Mesenchymal stem cell (in vitro differentiated cells and primary cell): ENCODE data around the gene FURIN.

Source experiments
- DNase-seq: peaks from one replicate; pipeline ENCODE4 v3.0.0-alpha.2; 2013
- H2AFZ ChIP-seq: one replicate; pipeline ENCODE4 v1.6.1; 2013; ENCODE audit warnings: low read depth, mild to moderate bottlenecking, control low read depth, inconsistent platforms, low read length, moderate library complexity
- H2AK5ac ChIP-seq: 2 replicates; pipeline ENCODE4 v1.6.1; 2013; ENCODE audit warnings: low read length, moderate library complexity, mild to moderate bottlenecking, inconsistent platforms; ENCODE audit not compliant: severe bottlenecking
- H2BK120ac ChIP-seq: one replicate; pipeline ENCODE4 v1.6.1; 2013; ENCODE audit warnings: low read depth, mild to moderate bottlenecking, inconsistent platforms, low read length, moderate library complexity
- H2BK12ac ChIP-seq, 2 experiments: one replicate each; pipeline ENCODE4 v1.6.1; 2013; ENCODE audit warnings: inconsistent platforms in 2 of 2, low read length in 2 of 2, mild to moderate bottlenecking in 2 of 2, moderate library complexity in 2 of 2, control low read depth in 1 of 2
- H2BK15ac ChIP-seq: one replicate; pipeline ENCODE4 v1.6.1; 2013; ENCODE audit warnings: mild to moderate bottlenecking, low read depth, inconsistent platforms; ENCODE audit not compliant: poor library complexity, severe bottlenecking
- H2BK5ac ChIP-seq: 2 replicates; pipeline ENCODE4 v1.6.1; 2013; ENCODE audit warnings: low read depth, mild to moderate bottlenecking, low read length, control low read depth, inconsistent platforms; ENCODE audit not compliant: poor library complexity, severe bottlenecking
- H3K14ac ChIP-seq, 2 experiments: one replicate each; pipeline ENCODE4 v1.6.1; 2013; ENCODE audit warnings: inconsistent platforms in 2 of 2, low read length in 2 of 2, control low read depth in 1 of 2, mild to moderate bottlenecking in 1 of 2, moderate library complexity in 1 of 2
- H3K18ac ChIP-seq, 2 experiments: one replicate each; pipeline ENCODE4 v1.6.1; 2013; ENCODE audit warnings: inconsistent platforms in 2 of 2, low read length in 2 of 2, control low read depth in 1 of 2, low read depth in 1 of 2, mild to moderate bottlenecking in 1 of 2
- H3K23ac ChIP-seq, 2 experiments: one replicate each; pipeline ENCODE4 v1.6.1; 2013; ENCODE audit warnings: inconsistent platforms in 2 of 2, low read length in 2 of 2, mild to moderate bottlenecking in 2 of 2, moderate library complexity in 2 of 2, control low read depth in 1 of 2
- H3K27ac ChIP-seq: 2 replicates; pipeline ENCODE4 v1.5.1; 2013; ENCODE audit warnings: mild to moderate bottlenecking, moderate library complexity, low read length, control low read depth, inconsistent platforms; ENCODE audit not compliant: poor library complexity, severe bottlenecking
- H3K27me3 ChIP-seq, 2 experiments: 2 replicates each; pipeline versions ENCODE4 v1.6.1 to v1.7.0; 2013; ENCODE audit warnings: low read length in 2 of 2, mild to moderate bottlenecking in 2 of 2, moderate library complexity in 2 of 2, control low read depth in 1 of 2, inconsistent platforms in 1 of 2; ENCODE audit not compliant: control insufficient read depth in 1 of 2, insufficient read depth in 1 of 2
- H3K36me3 ChIP-seq, 2 experiments: 2 replicates each; pipeline versions ENCODE4 v1.6.1 to v1.7.0; 2013; ENCODE audit warnings: low read length in 2 of 2, control low read depth in 1 of 2, inconsistent platforms in 1 of 2, low read depth in 1 of 2, mild to moderate bottlenecking in 1 of 2; ENCODE audit not compliant: insufficient read depth in 2 of 2, control insufficient read depth in 1 of 2
- H3K4ac ChIP-seq, 2 experiments: one replicate each; pipeline ENCODE4 v1.6.1; 2013; ENCODE audit warnings: inconsistent platforms in 2 of 2, low read length in 2 of 2, mild to moderate bottlenecking in 2 of 2, moderate library complexity in 2 of 2, control low read depth in 1 of 2, low read depth in 1 of 2
- H3K4me1 ChIP-seq: 2 replicates; pipeline ENCODE4 v1.6.1; 2013; ENCODE audit warnings: low read depth, low read length, control low read depth; ENCODE audit not compliant: control insufficient read depth, insufficient read depth
- H3K4me2 ChIP-seq: 2 replicates; pipeline ENCODE4 v1.6.1; 2013; ENCODE audit warnings: low read length, mild to moderate bottlenecking, inconsistent platforms; ENCODE audit not compliant: poor library complexity, severe bottlenecking
- H3K4me3 ChIP-seq, 2 experiments: 2 replicates each; pipeline versions ENCODE4 v1.5.1 to v1.7.0; 2013; ENCODE audit warnings: low read length in 2 of 2, mild to moderate bottlenecking in 2 of 2, control low read depth in 1 of 2, low read depth in 1 of 2; ENCODE audit not compliant: insufficient read depth in 1 of 2
- H3K79me1 ChIP-seq: replicated peaks from 2 replicates; pipeline ENCODE4 v1.6.1; 2013; ENCODE audit warnings: mild to moderate bottlenecking, control low read depth, low read length, inconsistent platforms; ENCODE audit not compliant: poor library complexity, severe bottlenecking
- H3K9ac ChIP-seq: 2 replicates; pipeline ENCODE4 v1.7.0; 2013; ENCODE audit warnings: mild to moderate bottlenecking, low read length, moderate library complexity
- H3K9me3 ChIP-seq: 2 replicates; pipeline ENCODE4 v1.7.0; 2013; ENCODE audit warnings: mild to moderate bottlenecking, low read length; ENCODE audit not compliant: control insufficient read depth
- H4K8ac ChIP-seq: one replicate; pipeline ENCODE4 v1.6.1; 2013; ENCODE audit warnings: inconsistent platforms, mild to moderate bottlenecking, low read length, moderate library complexity
- H4K91ac ChIP-seq: one replicate; pipeline ENCODE4 v1.6.1; 2013; ENCODE audit warnings: mild to moderate bottlenecking, low read length, inconsistent platforms
- WGBS: methylation state at CpG from one replicate; pipeline ENCODE4 v1.1.7; 2013; ENCODE audit warnings: mixed read lengths; 5-methylcytosine and 5-hydroxymethylcytosine counted together

The FURIN gene

DNA sequence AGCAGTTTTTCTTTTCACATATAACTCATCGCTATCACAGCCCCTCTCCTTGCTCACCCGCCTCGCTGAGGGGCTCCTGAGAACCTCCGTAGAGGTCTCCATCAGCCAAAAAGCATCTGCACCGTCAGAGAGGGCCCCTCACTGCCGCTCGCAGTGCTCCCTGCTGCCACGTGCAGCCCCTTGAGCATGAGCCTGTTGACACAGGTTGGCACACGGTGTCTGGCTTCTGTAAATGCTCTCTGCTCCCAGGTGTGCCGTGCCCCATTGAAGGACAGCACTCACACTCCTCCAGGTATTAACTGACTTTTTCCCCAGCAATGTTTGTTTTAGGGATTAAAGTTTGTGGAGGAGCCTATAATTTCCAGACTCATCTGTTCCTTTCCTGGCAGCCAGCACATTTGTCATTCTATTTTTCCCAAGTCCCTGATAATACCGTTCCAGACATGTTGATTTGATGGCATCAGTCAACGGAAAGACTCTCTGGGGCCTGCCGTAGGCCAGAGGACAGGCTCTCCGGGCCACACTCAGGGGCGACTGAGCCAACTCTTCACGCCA lies 2.1 kb upstream of the FURIN start:
- Histone ChIP-seq H3K79me1 (no peaks in the 10 kb centered on the region), H4K91ac (no peak overlapping the region), H3K36me3 (no peaks in the 10 kb centered on the region), H3K4me2 (no peak overlapping the region), H3K4me1 (peaks cover 20% of the 10 kb centered on the region), H2BK15ac (no peak overlapping the region), H2AFZ (no peak overlapping the region), H3K4me3 (no peak overlapping the region), H3K27me3 (no peaks in the 10 kb centered on the region), H4K8ac (no peak overlapping the region), H2AK5ac (no peak overlapping the region), H3K14ac (peak overlapping the region in 1 of 2 experiments; percentile 61), H3K23ac (no peak overlapping the region), H3K18ac (no peak overlapping the region), H2BK12ac (no peak overlapping the region), H3K9me3 (no peaks in the 10 kb centered on the region), H3K4ac (no peak overlapping the region), H3K9ac (no peak overlapping the region), H3K27ac (no peak overlapping the region), H2BK5ac (no peak overlapping the region), H2BK120ac (no peak overlapping the region)
- 87% methylated on average over 16 of the region's 16 CpGs for whole genome bisulfite sequencing
- DNase-seq: no peak

DNA sequence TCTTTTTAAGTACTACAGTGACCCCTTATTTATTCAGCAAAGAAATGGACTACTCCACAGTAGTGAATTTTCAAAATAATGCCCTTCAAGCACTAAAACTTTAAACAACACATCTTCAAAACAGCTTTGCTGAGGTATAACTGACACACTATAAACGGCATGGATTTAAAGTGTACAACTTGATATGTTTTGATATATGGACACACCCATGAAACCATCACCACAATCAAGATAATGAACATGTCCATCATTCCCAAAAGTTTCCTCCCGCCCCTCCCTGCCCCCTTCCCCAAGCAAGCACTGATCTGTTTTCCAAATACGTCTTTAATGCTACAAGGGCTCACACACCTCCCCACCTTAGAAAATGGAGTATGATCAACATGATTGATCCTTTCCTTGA lies 1.6 kb upstream of the FURIN start:
- Histone ChIP-seq H3K23ac (no peak overlapping the region), H3K27ac (no peak overlapping the region), H3K4me1 (peaks cover 20% of the 10 kb centered on the region), H3K27me3 (no peaks in the 10 kb centered on the region), H2AFZ (no peak overlapping the region), H2AK5ac (no peak overlapping the region), H4K8ac (no peak overlapping the region), H2BK5ac (no peak overlapping the region), H3K4me2 (no peak overlapping the region), H4K91ac (no peak overlapping the region), H2BK12ac (no peak overlapping the region), H3K18ac (no peak overlapping the region), H3K79me1 (no peaks in the 10 kb centered on the region), H2BK120ac (no peak overlapping the region), H2BK15ac (no peak overlapping the region), H3K4me3 (no peak overlapping the region), H3K4ac (no peak overlapping the region), H3K14ac (no peak overlapping the region), H3K9me3 (no peaks in the 10 kb centered on the region), H3K36me3 (no peaks in the 10 kb centered on the region), H3K9ac (no peak overlapping the region)
- DNase-seq: no peak
- 96% methylated on average over 3 of the region's 3 CpGs for WGBS

GRCh38 chr15:90869140-90869541 lies 753 bp downstream of the FURIN start:
- Histone ChIP-seq H3K9me3 (no peaks in the 10 kb centered on the region), H3K9ac (peak overlapping the region; percentile 46), H3K23ac (no peak overlapping the region), H3K27me3 (no peaks in the 10 kb centered on the region), H2BK120ac (peak overlapping the region; percentile 37), H2AK5ac (peak overlapping the region; percentile 51), H4K91ac (peak overlapping the region; percentile 84), H2AFZ (no peak overlapping the region), H3K79me1 (no peaks in the 10 kb centered on the region), H2BK12ac (peak overlapping the region in 1 of 2 experiments; percentile 91), H3K4ac (peak overlapping the region; percentile 82 to 88), H3K4me1 (peaks cover 40% of the 10 kb centered on the region), H2BK5ac (peak overlapping the region; percentile 25), H3K36me3 (peaks cover 0 to 3% of the 10 kb centered on the region in 2 experiments), H3K18ac (peak overlapping the region; percentile 58 to 88), H2BK15ac (peak overlapping the region; percentile 84), H3K4me2 (no peak overlapping the region), H3K4me3 (no peak overlapping the region), H4K8ac (peak overlapping the region; percentile 89), H3K27ac (peak overlapping the region; percentile 37), H3K14ac (no peak overlapping the region)
- DNase-seq: no peak

DNA sequence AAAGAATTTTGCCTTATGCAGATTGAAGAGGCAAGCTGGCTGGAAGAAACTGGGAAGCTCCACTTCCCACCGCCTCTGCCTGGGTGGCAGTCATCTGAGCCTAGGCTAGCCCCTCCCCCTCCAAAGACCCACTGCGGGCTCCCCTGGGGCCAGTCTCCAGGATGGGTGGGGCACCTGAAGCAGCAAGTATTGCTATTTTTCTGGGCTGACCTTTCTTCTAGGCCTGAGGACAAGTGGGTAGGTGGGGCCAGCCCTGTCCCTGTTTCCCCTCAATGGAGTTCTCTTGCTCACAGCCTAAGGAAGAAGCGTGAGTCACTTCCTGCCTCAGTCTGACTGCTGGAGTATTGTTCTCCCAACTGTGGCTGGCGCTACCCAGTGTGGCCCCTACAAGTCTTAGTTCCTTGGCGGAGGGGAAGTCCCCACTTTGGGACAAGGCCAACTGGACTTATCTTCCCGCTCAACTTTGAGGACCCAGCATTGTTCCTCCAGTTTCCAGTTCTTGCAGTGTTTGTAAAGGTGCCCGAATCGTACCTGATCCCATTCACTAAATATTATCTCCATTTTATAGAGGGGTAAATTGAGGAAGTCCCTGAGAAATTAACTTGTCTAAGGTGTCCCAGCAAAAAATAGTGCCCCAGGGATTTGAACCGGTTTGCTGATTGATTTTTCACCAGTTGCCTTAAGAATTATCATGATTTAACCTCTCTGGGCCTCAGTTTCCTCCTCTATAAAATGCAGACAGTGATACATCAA lies 1.4 kb downstream of the FURIN start:
- H3K79me1 ChIP-seq: no peaks in the 10 kb centered on the region
- peak overlapping the region; percentile 44 to 88 for H3K4ac ChIP-seq
- H3K36me3 ChIP-seq: peaks cover 0 to 3% of the 10 kb centered on the region in 2 experiments
- peak overlapping the region; percentile 52 for H4K8ac ChIP-seq
- no peaks in the 10 kb centered on the region for H3K27me3 ChIP-seq
- no peak overlapping the region for H2BK15ac ChIP-seq
- no peak overlapping the region for H3K14ac ChIP-seq
- peak overlapping the region in 1 of 2 experiments; percentile 94 for H3K4me3 ChIP-seq
- peak overlapping the region; percentile 93 for H3K9ac ChIP-seq
- peak overlapping the region; percentile 66 for H4K91ac ChIP-seq
- peak overlapping the region; percentile 54 to 91 for H2BK12ac ChIP-seq
- H2AFZ ChIP-seq: no peak overlapping the region
- DNase-seq: peak; percentile 96
- peaks cover 43% of the 10 kb centered on the region for H3K4me1 ChIP-seq
- H3K9me3 ChIP-seq: no peaks in the 10 kb centered on the region
- H2BK120ac ChIP-seq: peak overlapping the region; percentile 43
- H3K4me2 ChIP-seq: no peak overlapping the region
- H3K18ac ChIP-seq: peak overlapping the region; percentile 75 to 88
- H2AK5ac ChIP-seq: peak overlapping the region; percentile 83
- H3K27ac ChIP-seq: peak overlapping the region; percentile 37
- no peak overlapping the region for H3K23ac ChIP-seq
- no peak overlapping the region for H2BK5ac ChIP-seq
- 7% methylated on average over 6 of the region's 9 CpGs for WGBS
